IMR-90 (cell line): ENCODE measurements around the gene TBC1D4. TPM values are rescaled to one million over a fixed set of nuclear protein-coding genes. Genes with fewer than 3 reads are reported as not detected.

Source experiments
- ATAC-seq: fragments of 200-7000 bp; cut with Tn5 transposase; 2 replicates; pipeline ENCODE4 v1.9.1; 2020; ENCODE audit warnings: low read depth, mild to moderate bottlenecking, moderate library complexity
- BruUV-seq: library from RNA; stranded (reverse); fragments of 400-500 nt; replicated peaks from 2 replicates; lab custom pipeline; 2021; lab: Mats Ljungman, UMichigan
- CTCF ChIA-PET: fragments of 300-600 bp; formaldehyde crosslinking; extraction: SDS; loops from one replicate; lab custom pipeline; 2021; ENCODE audit warnings: antibody characterized with exemption; lab: Yijun Ruan, JAX
- POLR2A ChIA-PET: fragments of 300-600 bp; sonication (Branson Sonifier 250); formaldehyde crosslinking; loops from one replicate; lab custom pipeline; 2022; ENCODE audit warnings: antibody characterized with exemption; ENCODE audit not compliant: unreplicated experiment; lab: Charles Lee
- DNase-seq: peaks from one replicate; pipeline ENCODE4 v3.0.0; 2013
- H2AFZ ChIP-seq: replicated peaks from 2 replicates; pipeline ENCODE3; 2013; ENCODE audit warnings: low read length, mild to moderate bottlenecking; ENCODE audit not compliant: poor library complexity
- H2AK5ac ChIP-seq: 2 replicates; pipeline ENCODE4 v1.6.1; 2013; ENCODE audit warnings: low read depth, low read length, inconsistent platforms
- H2AK9ac ChIP-seq: replicated peaks from 2 replicates; pipeline ENCODE3; 2013; ENCODE audit warnings: mild to moderate bottlenecking, low read depth, low read length, moderate library complexity; ENCODE audit not compliant: poor library complexity
- H2BK120ac ChIP-seq: 2 replicates; pipeline ENCODE4 v1.6.1; 2013; ENCODE audit warnings: low read depth, low read length, inconsistent platforms
- H2BK15ac ChIP-seq: 3 replicates; pipeline ENCODE4 v1.6.1; 2013; ENCODE audit warnings: low read depth, low read length, inconsistent platforms
- H2BK20ac ChIP-seq: 2 replicates; pipeline ENCODE4 v1.6.1; 2013; ENCODE audit warnings: low read depth, mild to moderate bottlenecking, inconsistent platforms, low read length, moderate library complexity
- H2BK5ac ChIP-seq: 2 replicates; pipeline ENCODE4 v1.6.1; 2013; ENCODE audit warnings: mild to moderate bottlenecking, low read depth, low read length, inconsistent platforms; ENCODE audit not compliant: poor library complexity, severe bottlenecking
- H3K14ac ChIP-seq: replicated peaks from 2 replicates; pipeline ENCODE4 v1.6.1; 2013; ENCODE audit warnings: low read depth, low read length, inconsistent platforms
- H3K18ac ChIP-seq: 2 replicates; pipeline ENCODE4 v1.6.1; 2013; ENCODE audit warnings: low read depth, low read length, control low read depth
- H3K23ac ChIP-seq: 2 replicates; pipeline ENCODE4 v1.6.1; 2013; ENCODE audit warnings: low read depth, low read length, inconsistent platforms
- H3K27ac ChIP-seq: 2 replicates; pipeline ENCODE4 v1.5.1; 2013; ENCODE audit warnings: mild to moderate bottlenecking, control low read depth, low read length; ENCODE audit not compliant: insufficient read depth
- H3K27me3 ChIP-seq: 2 replicates; pipeline ENCODE4 v1.6.1; 2013; ENCODE audit warnings: low read length; ENCODE audit not compliant: control insufficient read depth, insufficient read depth
- H3K36me3 ChIP-seq: 2 replicates; pipeline ENCODE4 v1.6.1; 2013; ENCODE audit warnings: low read length, mixed read lengths; ENCODE audit not compliant: control insufficient read depth, insufficient read depth
- H3K4ac ChIP-seq: 2 replicates; pipeline ENCODE4 v1.6.1; 2013; ENCODE audit warnings: low read depth, low read length, inconsistent platforms
- H3K4me1 ChIP-seq: 2 replicates; pipeline ENCODE4 v1.6.1; 2013; ENCODE audit warnings: low read length, mixed read lengths; ENCODE audit not compliant: control insufficient read depth, insufficient read depth
- H3K4me2 ChIP-seq: 2 replicates; pipeline ENCODE4 v1.6.1; 2013; ENCODE audit warnings: low read depth, mild to moderate bottlenecking, control low read depth, low read length, moderate library complexity
- H3K4me3 ChIP-seq: 2 replicates; pipeline ENCODE4 v1.5.1; 2013; ENCODE audit warnings: low read depth, mild to moderate bottlenecking, control low read depth, low read length, moderate library complexity; ENCODE audit not compliant: insufficient read depth
- H3K56ac ChIP-seq: 2 replicates; pipeline ENCODE4 v1.6.1; 2013; ENCODE audit warnings: low read length, inconsistent platforms; ENCODE audit not compliant: insufficient read depth; ENCODE audit errors: extremely low read depth
- H3K79me1 ChIP-seq, 2 experiments: 2 replicates each; pipeline ENCODE4 v1.6.1; 2013; ENCODE audit warnings: low read length in 2 of 2, inconsistent platforms in 1 of 2, low read depth in 1 of 2
- H3K9ac ChIP-seq: 2 replicates; pipeline ENCODE4 v1.6.1; 2013; ENCODE audit warnings: low read depth, low read length, control low read depth
- H3K9me1 ChIP-seq: 2 replicates; pipeline ENCODE4 v1.6.1; 2013; ENCODE audit warnings: low read length, inconsistent platforms; ENCODE audit not compliant: insufficient read depth
- H3K9me3 ChIP-seq: 2 replicates; pipeline ENCODE4 v1.6.1; 2013; ENCODE audit warnings: low read length; ENCODE audit not compliant: control insufficient read depth, insufficient read depth
- H4K20me1 ChIP-seq: 2 replicates; pipeline ENCODE4 v1.6.1; 2013; ENCODE audit warnings: low read length, inconsistent platforms; ENCODE audit not compliant: insufficient read depth
- H4K5ac ChIP-seq: 2 replicates; pipeline ENCODE4 v1.6.1; 2013; ENCODE audit warnings: mild to moderate bottlenecking, low read depth, low read length, control low read depth
- H4K8ac ChIP-seq, 2 experiments: 2 replicates each; pipeline ENCODE4 v1.6.1; 2013; ENCODE audit warnings: low read depth in 2 of 2, low read length in 2 of 2, control low read depth in 1 of 2, inconsistent platforms in 1 of 2
- H4K91ac ChIP-seq: 2 replicates; pipeline ENCODE4 v1.6.1; 2013; ENCODE audit warnings: low read depth, low read length, inconsistent platforms; ENCODE audit not compliant: insufficient read depth
- BHLHE40 ChIP-seq: fragments of 150-350 bp; IDR thresholded peaks from 2 replicates; pipeline ENCODE4 v1.6.1; 2016; ENCODE audit warnings: mild to moderate bottlenecking, low read depth, low read length
- CEBPB ChIP-seq: IDR thresholded peaks from 2 replicates; pipeline ENCODE4 v1.6.1; 2012; ENCODE audit warnings: low read depth, low read length, improper control_type of control experiment
- CHD1 ChIP-seq: IDR thresholded peaks from 2 replicates; pipeline ENCODE4 v1.6.1; 2012; ENCODE audit warnings: low read depth, low read length, improper control_type of control experiment
- FOS ChIP-seq: fragments of 150-350 bp; IDR thresholded peaks from 2 replicates; pipeline ENCODE4 v1.6.1; 2016; ENCODE audit warnings: low read depth, low read length
- MXI1 ChIP-seq: IDR thresholded peaks from 2 replicates; pipeline ENCODE4 v1.6.1; 2012; ENCODE audit warnings: low read depth, mild to moderate bottlenecking, low read length, moderate library complexity, borderline replicate concordance
- POLR2A ChIP-seq: IDR thresholded peaks from 2 replicates; pipeline ENCODE4 v1.6.1; 2012; ENCODE audit warnings: mild to moderate bottlenecking, low read depth, low read length
- WGBS, 2 experiments: methylation state at CpG; one replicate each; pipeline versions ENCODE4 v1.1.5 to v1.1.7; 2013; ENCODE audit warnings: missing lambda C conversion rate in 2 of 2; ENCODE audit not compliant: insufficient read length in 1 of 2; ENCODE audit errors: extremely low coverage in 2 of 2; 5-methylcytosine and 5-hydroxymethylcytosine counted together
- dilution Hi-C: fragments of 300-500 bp; cut with HindIII; formaldehyde crosslinking; loops from one replicate; pipeline ENCODE4 v1.14.3; 2018; ENCODE audit warnings: low sequenced_read_pairs; ENCODE audit not compliant: unreplicated experiment
- in situ Hi-C: fragments of 300-500 bp; cut with MboI; formaldehyde crosslinking; loops from 3 replicates; pipeline ENCODE4 v1.14.3; 2019; ENCODE audit warnings: low sequenced_read_pairs, inconsistent platforms, mixed read lengths
- intact Hi-C: fragments of 100-400 bp; cut with micrococcal nuclease; formaldehyde crosslinking; loops from 2 replicates; pipeline ENCODE4 v1.10.0; 2022
- polyA plus RNA-seq, 3 experiments: library from polyadenylated mRNA; depleted of rRNA; stranded (reverse); fragments of >200 nt; gene quantifications; 2 replicates each; pipeline ENCODE4 v1.2.3, GENCODE V29; 2012; ENCODE audit warnings: low replicate concordance in 1 of 3
- total RNA-seq: library from RNA; depleted of rRNA; stranded (reverse); fragments of >200 nt; gene quantifications from 2 replicates; pipeline ENCODE4 v1.2.3, GENCODE V29; 2012
- TF ChIP-seq, protein P1 (sequence below): fragments of 150-350 bp; IDR thresholded peaks from 2 replicates; pipeline ENCODE4 v1.6.1; 2017; ENCODE audit warnings: mild to moderate bottlenecking, antibody characterized with exemption, low read length, low read depth
- TF ChIP-seq, protein P2 (sequence below): fragments of 150-350 bp; IDR thresholded peaks from 2 replicates; pipeline ENCODE4 v1.6.1; 2016; ENCODE audit warnings: low read depth, mild to moderate bottlenecking, low read length, moderate library complexity, borderline replicate concordance

The TBC1D4 gene
- total and polyA plus RNA-seq, 2 of the 4 experiments (the other 2 are of a cell fraction) = 7.5 to 22.8 TPM

DNA sequence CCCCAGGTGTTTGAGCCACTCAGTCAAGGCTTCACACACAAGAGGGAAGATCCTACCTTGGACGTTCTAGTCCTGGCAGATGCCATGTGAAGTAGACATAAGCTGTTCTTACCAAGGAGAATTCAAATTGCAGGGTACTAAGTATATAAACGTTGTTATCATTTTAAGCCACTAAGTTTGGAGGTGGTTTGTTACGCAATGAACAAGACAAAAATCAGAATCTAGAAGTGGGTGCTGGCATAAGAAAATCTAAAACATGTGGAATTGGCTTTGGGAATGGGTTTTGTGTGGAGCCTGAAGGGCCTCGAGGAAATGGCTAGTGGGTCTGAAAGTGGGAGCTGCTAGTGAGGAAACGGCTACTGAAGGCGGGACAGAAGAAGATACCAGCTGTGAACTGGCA is 83.9 kb downstream of the TBC1D4 start:
- in situ Hi-C loops = no loop called here
- Histone ChIP-seq H4K91ac (no peak overlapping the region), H2BK5ac (no peak overlapping the region), H4K20me1 (no peaks in the 10 kb centered on the region), H3K36me3 (no peaks in the 10 kb centered on the region), H3K18ac (no peak overlapping the region), H3K9me1 (no peaks in the 10 kb centered on the region), H3K56ac (no peak overlapping the region), H2BK15ac (no peak overlapping the region), H3K27me3 (no peaks in the 10 kb centered on the region), H2AK9ac (no peak overlapping the region), H3K79me1 (peaks cover 0 to 2% of the 10 kb centered on the region in 2 experiments; a peak in 1 of 4 replicates), H3K4me3 (no peak overlapping the region), H2BK20ac (no peak overlapping the region), H3K4me1 (peaks cover 5% of the 10 kb centered on the region; the same call in 1 of the 2 replicates), H4K8ac (no peak overlapping the region), H3K4me2 (no peak overlapping the region), H3K23ac (no peak overlapping the region), H2AFZ (no peak overlapping the region), H3K4ac (no peak overlapping the region), H3K9ac (no peak overlapping the region), H2BK120ac (no peak overlapping the region), H3K9me3 (peaks cover 7% of the 10 kb centered on the region), H2AK5ac (no peak overlapping the region), H4K5ac (no peak overlapping the region), H3K14ac (no peak overlapping the region), H3K27ac (no peak overlapping the region)
- no peak for ATAC-seq
- intact Hi-C loops = no loop called here
- dilution Hi-C loops = no loop called here
- POLR2A ChIA-PET = no interaction called here
- no peak for TF ChIP-seq POLR2A
- TF ChIP-seq, protein P1, sequence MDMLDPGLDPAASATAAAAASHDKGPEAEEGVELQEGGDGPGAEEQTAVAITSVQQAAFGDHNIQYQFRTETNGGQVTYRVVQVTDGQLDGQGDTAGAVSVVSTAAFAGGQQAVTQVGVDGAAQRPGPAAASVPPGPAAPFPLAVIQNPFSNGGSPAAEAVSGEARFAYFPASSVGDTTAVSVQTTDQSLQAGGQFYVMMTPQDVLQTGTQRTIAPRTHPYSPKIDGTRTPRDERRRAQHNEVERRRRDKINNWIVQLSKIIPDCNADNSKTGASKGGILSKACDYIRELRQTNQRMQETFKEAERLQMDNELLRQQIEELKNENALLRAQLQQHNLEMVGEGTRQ = no peak
- TF ChIP-seq, protein P2, sequence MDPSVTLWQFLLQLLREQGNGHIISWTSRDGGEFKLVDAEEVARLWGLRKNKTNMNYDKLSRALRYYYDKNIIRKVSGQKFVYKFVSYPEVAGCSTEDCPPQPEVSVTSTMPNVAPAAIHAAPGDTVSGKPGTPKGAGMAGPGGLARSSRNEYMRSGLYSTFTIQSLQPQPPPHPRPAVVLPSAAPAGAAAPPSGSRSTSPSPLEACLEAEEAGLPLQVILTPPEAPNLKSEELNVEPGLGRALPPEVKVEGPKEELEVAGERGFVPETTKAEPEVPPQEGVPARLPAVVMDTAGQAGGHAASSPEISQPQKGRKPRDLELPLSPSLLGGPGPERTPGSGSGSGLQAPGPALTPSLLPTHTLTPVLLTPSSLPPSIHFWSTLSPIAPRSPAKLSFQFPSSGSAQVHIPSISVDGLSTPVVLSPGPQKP = no peak
- TF ChIP-seq MXI1 = no peak
- TF ChIP-seq CHD1 = no peak
- no peak for TF ChIP-seq FOS
- no peak for TF ChIP-seq BHLHE40
- TF ChIP-seq CEBPB = peak; percentile 64
- WGBS, 2 experiments = 100% methylated on average over 4 of the region's 6 CpGs; no CpG with 5 or more reads in 1 of the 2 experiments
- CTCF ChIA-PET = interaction anchor here (1.0 kb wide), 1 partner anchor 84 kb away, joined by 3 read pairs; the partner anchor contains the start of gene TBC1D4
- DNase-seq = no peak
- BruUV-seq = no TSS peak
